GM19351 (cell line): Measurements from ENCODE around the gene RAB1B.

ENCODE experiments used
- ATAC-seq: cut with Tn5 transposase; IDR thresholded peaks from one replicate; pipeline ENCODE4 v1.9.1; 2021; ENCODE audit warnings: mild to moderate bottlenecking, moderate library complexity; ENCODE audit not compliant: unreplicated experiment

The RAB1B gene

GRCh38 chr11:66268244-66268951, at the start of gene RAB1B:
Gene RAB1B, plus strand, starts transcription at chr11:66268639. Its CDS starts 41 bp downstream, at chr11:66268680.
- peak; percentile 82 for ATAC-seq

DNA sequence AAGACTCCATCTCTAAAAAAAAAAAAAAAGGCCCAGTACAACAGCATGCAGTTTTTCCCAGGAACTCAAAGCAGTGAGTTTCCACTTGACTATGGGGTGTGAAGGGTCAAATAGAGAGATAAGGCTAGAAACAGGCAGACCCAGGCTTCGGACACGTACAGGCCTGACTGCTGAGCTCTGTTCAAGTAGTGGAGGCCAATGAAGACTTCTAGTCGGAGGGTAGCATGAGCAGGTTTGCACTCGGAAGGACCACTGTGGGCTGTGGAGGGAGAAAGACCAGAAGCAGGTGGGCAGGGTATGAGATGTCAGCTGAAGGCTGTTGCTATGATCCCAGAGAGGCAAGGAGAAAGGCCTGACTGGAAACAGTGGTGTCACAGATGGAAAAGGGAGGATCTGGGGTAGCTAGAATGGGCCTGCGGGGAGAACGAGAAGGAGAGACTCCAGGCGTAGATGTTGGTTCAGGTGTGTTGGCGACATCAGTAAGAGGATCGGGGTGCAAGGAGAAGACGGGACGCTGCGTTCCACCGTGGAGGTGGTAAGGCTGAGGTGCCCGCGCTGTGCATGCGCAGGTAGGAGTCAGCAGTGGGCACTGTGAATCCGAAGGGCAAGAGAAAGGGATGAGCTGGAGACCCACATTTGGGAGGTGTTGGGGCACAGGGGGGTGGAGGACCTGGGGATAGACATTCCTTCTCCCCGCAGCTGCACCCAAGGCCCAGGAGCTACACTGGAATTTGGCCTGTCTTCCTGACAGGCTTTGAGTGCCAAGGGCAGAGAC, 49.4 kb upstream of the RAB1B start:
- ATAC-seq, result no peak

GRCh38 chr11:66219846-66220565, 48.4 kb upstream of the RAB1B start:
- ATAC-seq, result no peak

DNA sequence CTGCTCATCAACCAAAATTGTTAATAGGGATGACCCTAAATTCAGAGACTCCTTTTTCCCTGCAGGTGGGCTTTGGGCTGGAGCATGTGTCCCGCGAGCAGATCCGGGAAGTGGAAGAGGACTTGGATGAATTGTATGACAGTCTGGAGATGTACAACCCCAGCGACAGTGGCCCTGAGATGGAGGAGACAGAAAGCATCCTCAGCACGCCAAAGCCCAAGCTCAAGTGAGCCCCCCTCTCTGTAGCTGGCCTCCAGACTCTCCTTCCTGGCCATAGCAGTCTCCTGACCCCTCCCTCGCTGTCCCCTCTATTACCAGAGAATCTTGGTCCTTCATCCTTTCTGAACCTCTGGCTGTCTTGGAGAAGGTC, 47.9 kb upstream of the RAB1B start:
- ATAC-seq, result no peak

GRCh38 chr11:66221012-66221411, 47.4 kb upstream of the RAB1B start:
- no peak for ATAC-seq

GRCh38 chr11:66221726-66222236, 46.7 kb upstream of the RAB1B start:
- ATAC-seq, result no peak

GRCh38 chr11:66222358-66223149, 45.9 kb upstream of the RAB1B start:
- peak; percentile 88 for ATAC-seq

GRCh38 chr11:66224226-66224855, 44.1 kb upstream of the RAB1B start:
- no peak for ATAC-seq

GRCh38 chr11:66225066-66225465, 43.4 kb upstream of the RAB1B start:
- ATAC-seq, result no peak

DNA sequence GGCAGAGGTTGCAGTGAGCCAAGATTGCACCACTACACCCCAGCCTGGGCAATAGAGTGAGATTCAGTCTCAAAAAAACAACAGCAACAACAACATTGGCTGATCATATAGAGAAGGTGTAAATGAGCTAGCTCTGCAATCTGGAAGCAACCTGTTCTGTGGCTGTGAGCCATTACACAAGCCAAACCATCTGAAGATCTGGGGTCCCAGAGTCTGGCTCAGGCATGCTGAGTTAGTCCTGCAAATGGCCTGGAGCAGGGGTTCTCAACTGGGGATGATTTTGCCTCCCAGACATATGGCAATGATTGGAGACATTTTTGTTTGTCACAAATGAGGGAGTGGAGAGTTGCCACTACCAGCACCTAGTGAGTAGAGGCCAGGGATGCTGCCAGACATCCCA, 42.3 kb upstream of the RAB1B start:
- ATAC-seq, result no peak

DNA sequence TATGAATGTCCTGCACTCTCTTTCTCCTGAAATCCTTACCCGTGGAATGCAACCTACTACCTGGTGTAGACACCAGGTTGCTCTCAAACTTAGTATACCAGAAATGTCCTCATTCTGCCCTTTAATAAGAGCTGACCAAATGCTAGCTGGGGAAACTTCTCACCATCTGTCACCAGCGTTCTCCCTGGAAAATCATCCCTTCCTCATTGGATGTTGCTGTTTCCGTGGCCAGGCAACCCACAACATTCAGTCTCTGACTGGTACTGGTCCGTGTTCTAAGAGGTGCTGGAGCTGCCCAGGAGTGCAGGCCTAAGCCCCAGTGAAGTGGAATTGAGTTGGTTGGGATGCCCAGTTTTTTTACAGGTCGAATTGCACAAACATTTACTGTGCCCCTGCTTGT, 40.7 kb upstream of the RAB1B start:
- ATAC-seq, result no peak

DNA sequence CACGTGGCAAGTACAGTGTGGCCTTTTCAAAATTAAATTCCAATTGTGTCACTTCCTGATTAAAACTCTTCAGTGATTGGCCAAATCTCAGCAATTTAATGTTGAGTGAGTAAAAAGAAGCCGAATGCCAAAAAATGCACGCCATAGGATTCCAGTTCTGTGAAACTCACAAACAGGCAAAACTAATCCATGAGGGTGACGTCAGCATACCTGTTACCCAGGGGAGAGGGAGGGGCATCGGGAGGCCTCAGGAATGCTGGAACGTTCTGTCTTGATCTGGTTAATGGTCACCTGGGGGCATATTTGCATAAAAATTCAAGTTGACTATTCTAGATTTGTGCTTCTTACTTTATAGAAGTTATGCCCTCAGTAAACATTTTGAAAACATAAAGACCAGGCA, 39.9 kb upstream of the RAB1B start:
- ATAC-seq, result no peak

GRCh38 chr11:66230156-66230555, 38.3 kb upstream of the RAB1B start:
- ATAC-seq, result no peak

DNA sequence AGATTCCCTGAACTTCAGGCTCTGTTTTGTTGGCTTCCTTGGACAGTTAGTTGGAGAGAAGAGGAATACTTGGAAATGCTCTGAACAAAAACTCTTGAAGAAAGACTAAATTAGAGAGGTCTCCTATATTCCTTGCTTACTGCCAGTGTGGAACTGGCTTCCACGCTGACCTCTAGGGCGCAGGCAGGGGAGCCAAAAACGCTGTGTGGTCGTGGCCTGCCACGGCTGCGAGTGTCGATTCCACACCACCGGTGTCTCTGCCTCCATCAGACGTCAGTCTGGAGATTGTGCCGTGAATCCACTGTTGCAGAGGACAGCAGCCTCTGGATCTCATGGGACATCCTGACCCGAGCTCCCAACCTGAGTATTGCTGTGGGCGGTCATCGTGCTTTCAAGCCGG, 37.5 kb upstream of the RAB1B start:
- ATAC-seq, result no peak

- no peak for ATAC-seq
Observed at GRCh38 chr11:66231561-66231960, 36.9 kb upstream of the RAB1B start.

GRCh38 chr11:66232769-66233168, 35.7 kb upstream of the RAB1B start:
- ATAC-seq, result no peak

DNA sequence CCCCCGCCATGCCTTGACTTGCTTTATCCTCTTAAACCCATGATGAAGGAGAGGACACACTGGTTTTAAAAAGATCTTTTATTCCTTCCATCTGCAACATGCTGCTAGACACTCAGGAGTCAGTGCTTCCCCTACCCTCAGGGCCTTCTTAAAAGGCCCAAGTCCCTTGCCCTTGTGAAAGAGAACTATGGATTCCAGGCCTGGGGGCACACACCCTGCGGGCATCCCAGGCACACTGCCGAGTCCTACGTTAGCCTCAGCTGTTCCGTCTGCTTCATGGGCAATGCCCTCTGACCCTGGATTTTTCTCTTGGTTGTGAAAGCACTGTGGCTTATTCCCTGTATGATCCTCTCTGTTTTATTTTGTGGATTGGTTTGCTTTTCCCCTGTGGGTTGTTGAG, 35.1 kb upstream of the RAB1B start:
- ATAC-seq, result no peak

DNA sequence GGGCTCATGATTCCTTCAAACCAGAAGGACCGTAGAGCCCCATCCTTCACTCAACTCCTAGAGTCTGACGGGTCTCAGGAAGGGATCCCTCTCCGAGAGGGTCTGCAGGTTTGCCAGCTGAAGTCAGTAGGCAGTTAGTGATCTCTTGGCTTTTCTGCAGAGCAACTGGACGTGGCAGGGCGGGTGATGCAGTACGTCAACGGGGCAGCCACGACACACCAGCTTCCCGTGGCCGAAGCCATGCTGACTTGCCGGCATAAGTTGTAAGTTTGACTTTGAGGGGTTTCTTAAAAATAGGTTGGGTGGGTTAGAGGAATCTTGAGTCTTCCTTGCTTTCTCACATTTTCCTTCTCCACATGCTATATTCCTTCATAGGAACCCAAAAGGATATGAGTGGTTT, 33.3 kb upstream of the RAB1B start:
- no peak for ATAC-seq

GRCh38 chr11:66237867-66238266, 30.6 kb upstream of the RAB1B start:
- no peak for ATAC-seq

GRCh38 chr11:66238786-66239413, 29.5 kb upstream of the RAB1B start:
- no peak for ATAC-seq
